Uterus (tissue), 2 donors: ENCODE results near the gene WDR7.

ENCODE experiments used
- POLR2A ChIP-seq, 2 donors: fragments of 450-650 bp; IDR thresholded peaks; one replicate each; pipeline ENCODE4 v1.6.1; 2016; ENCODE audit warnings: antibody characterized with exemption in 2 of 2, mild to moderate bottlenecking in 1 of 2, moderate library complexity in 1 of 2
- TF ChIP-seq, protein P1 (sequence below), 4 experiments: fragments of 200-600 bp in 2 of 4; fragments of 450-650 bp in 2 of 4; sonication (generic) in 2 of 4; IDR thresholded peaks; one replicate each; pipeline ENCODE4 v1.5.1; 2016 to 2019; ENCODE audit warnings: antibody characterized with exemption in 4 of 4, mild to moderate bottlenecking in 2 of 4, moderate library complexity in 1 of 4

DNA sequence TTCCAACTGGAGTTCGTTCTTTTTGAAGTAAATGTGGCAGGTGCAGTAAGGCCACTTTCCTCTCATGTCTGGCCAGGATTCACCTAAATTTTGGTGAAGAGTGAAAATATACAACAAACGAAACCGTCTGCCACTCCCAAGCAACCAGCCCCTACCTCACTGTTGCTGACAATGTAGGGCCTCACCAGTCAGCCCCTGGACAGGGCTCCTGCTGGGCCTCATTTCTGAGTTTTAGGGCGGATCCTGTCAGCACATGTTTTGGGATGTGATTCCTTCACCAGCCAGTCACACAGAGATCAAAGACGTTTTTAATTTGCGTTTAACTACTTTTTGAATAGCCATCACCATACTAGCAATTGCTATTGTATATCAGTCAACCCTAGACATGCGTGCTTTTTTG, 185.0 kb downstream of the WDR7 start:
- TF ChIP-seq, protein P1, sequence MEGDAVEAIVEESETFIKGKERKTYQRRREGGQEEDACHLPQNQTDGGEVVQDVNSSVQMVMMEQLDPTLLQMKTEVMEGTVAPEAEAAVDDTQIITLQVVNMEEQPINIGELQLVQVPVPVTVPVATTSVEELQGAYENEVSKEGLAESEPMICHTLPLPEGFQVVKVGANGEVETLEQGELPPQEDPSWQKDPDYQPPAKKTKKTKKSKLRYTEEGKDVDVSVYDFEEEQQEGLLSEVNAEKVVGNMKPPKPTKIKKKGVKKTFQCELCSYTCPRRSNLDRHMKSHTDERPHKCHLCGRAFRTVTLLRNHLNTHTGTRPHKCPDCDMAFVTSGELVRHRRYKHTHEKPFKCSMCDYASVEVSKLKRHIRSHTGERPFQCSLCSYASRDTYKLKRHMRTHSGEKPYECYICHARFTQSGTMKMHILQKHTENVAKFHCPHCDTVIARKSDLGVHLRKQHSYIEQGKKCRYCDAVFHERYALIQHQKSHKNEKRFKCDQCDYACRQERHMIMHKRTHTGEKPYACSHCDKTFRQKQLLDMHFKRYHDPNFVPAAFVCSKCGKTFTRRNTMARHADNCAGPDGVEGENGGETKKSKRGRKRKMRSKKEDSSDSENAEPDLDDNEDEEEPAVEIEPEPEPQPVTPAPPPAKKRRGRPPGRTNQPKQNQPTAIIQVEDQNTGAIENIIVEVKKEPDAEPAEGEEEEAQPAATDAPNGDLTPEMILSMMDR (IDR thresholded peaks at IDR 0.05): no peak
- TF ChIP-seq POLR2A (IDR thresholded peaks at IDR 0.05): no peak
